GM12878 (cell line): ENCODE measurements around the gene MBD5. TPM values are rescaled to one million over a fixed set of nuclear protein-coding genes. Genes with fewer than 3 reads are reported as not detected.

Source experiments
- ATAC-seq: fragments of 200-7000 bp; cut with Tn5 transposase; 3 replicates; pipeline ENCODE4 v1.9.1; 2020; ENCODE audit warnings: mild to moderate bottlenecking, moderate library complexity
- BruUV-seq: library from RNA; stranded (reverse); fragments of 400-500 nt; replicated peaks from 2 replicates; lab custom pipeline; 2021; lab: Mats Ljungman, UMichigan
- CTCF ChIA-PET: fragments of 300-600 bp; sonication (Branson Sonifier 250); formaldehyde crosslinking; extraction: SDS; loops from one replicate; lab custom pipeline; 2021; ENCODE audit warnings: inconsistent platforms; lab: Yijun Ruan, JAX
- POLR2A ChIA-PET: fragments of 350-600 bp; formaldehyde crosslinking; extraction: SDS; loops from one replicate; lab custom pipeline; 2021; ENCODE audit warnings: inconsistent platforms; lab: Charles Lee
- RAD21 ChIA-PET: fragments of 300-600 bp; sonication (Branson Sonifier 250); formaldehyde crosslinking; loops from one replicate; lab custom pipeline; 2023; ENCODE audit warnings: antibody characterized with exemption; ENCODE audit not compliant: unreplicated experiment; lab: Charles Lee
- SMC1A ChIA-PET: fragments of 300-600 bp; sonication (Branson Sonifier 250); formaldehyde crosslinking; loops from one replicate; lab custom pipeline; 2023; ENCODE audit not compliant: unreplicated experiment, uncharacterized antibody; lab: Charles Lee
- DNase-seq: peaks from one replicate; pipeline ENCODE4 v3.0.0-alpha.2; 2011; ENCODE audit warnings: low read depth, low spot score
- FAIRE-seq: peaks from 3 replicates; lab custom pipeline; 2011; peaks lifted over from hg19 to GRCh38; lab: Jason Lieb, UNC
- H2AFZ ChIP-seq: 2 replicates; pipeline ENCODE4 v1.6.0; 2011; ENCODE audit warnings: low read depth, low read length, control low read depth; ENCODE audit not compliant: control insufficient read depth
- H3K27ac ChIP-seq: 2 replicates; pipeline ENCODE4 v1.5.1; 2011; ENCODE audit warnings: control low read depth; ENCODE audit not compliant: control insufficient read depth, insufficient read depth
- H3K27me3 ChIP-seq, 2 experiments: replicated peaks in 1 of 2; 2 replicates each; pipeline versions ENCODE4 v1.6.0 to v1.6.1; 2011; ENCODE audit warnings: low read length in 1 of 2; ENCODE audit not compliant: control insufficient read depth in 2 of 2, insufficient read depth in 2 of 2
- H3K36me3 ChIP-seq, 2 experiments: 2 replicates each; pipeline ENCODE4 v1.5.1; 2011; ENCODE audit warnings: low read length in 1 of 2; ENCODE audit not compliant: control insufficient read depth in 2 of 2, insufficient read depth in 2 of 2
- H3K4me1 ChIP-seq: 2 replicates; pipeline ENCODE4 v1.6.1; 2011; ENCODE audit warnings: mild to moderate bottlenecking, low read length, moderate library complexity, mixed read lengths; ENCODE audit not compliant: control insufficient read depth, insufficient read depth
- H3K4me2 ChIP-seq: 2 replicates; pipeline ENCODE4 v1.6.0; 2011; ENCODE audit warnings: control low read depth; ENCODE audit not compliant: control insufficient read depth, insufficient read depth
- H3K4me3 ChIP-seq: fragments of 200-600 bp; sonication (generic); 2 replicates; pipeline ENCODE4 v1.5.1; 2016
- H3K79me2 ChIP-seq: 2 replicates; pipeline ENCODE4 v1.6.0; 2011; ENCODE audit warnings: low read length; ENCODE audit not compliant: control insufficient read depth, insufficient read depth
- H3K9ac ChIP-seq: 2 replicates; pipeline ENCODE4 v1.8.0; 2011; ENCODE audit warnings: low read length, control low read depth, mixed read lengths; ENCODE audit not compliant: control insufficient read depth, insufficient read depth
- H3K9me3 ChIP-seq: replicated peaks from 3 replicates; pipeline ENCODE4 v1.5.1; 2011; ENCODE audit warnings: mild to moderate bottlenecking, low read length; ENCODE audit not compliant: control insufficient read depth, insufficient read depth
- H4K20me1 ChIP-seq: 2 replicates; pipeline ENCODE4 v1.6.0; 2011; ENCODE audit not compliant: control insufficient read depth, insufficient read depth
- ATF7 ChIP-seq: fragments of 450-650 bp; IDR thresholded peaks from 2 replicates; pipeline ENCODE4 v1.6.1; 2016; ENCODE audit warnings: low read depth, mild to moderate bottlenecking
- FOXM1 ChIP-seq: IDR thresholded peaks from 2 replicates; pipeline ENCODE4 v1.6.1; 2012; ENCODE audit warnings: low read depth, mild to moderate bottlenecking, inconsistent platforms, low read length, moderate library complexity
- LARP7 ChIP-seq: fragments of 450-650 bp; IDR thresholded peaks from 2 replicates; pipeline ENCODE4 v1.6.1; 2017; ENCODE audit warnings: mild to moderate bottlenecking
- NFYA ChIP-seq: IDR thresholded peaks from 2 replicates; pipeline ENCODE4 v1.6.1; 2011; ENCODE audit warnings: low read depth, mild to moderate bottlenecking, low read length, improper control_type of control experiment, borderline replicate concordance
- RCOR1 ChIP-seq: conservative IDR thresholded peaks from 2 replicates; pipeline ENCODE4 v1.6.1; 2012; ENCODE audit warnings: low read depth, low read length, improper control_type of control experiment
- SP1 ChIP-seq: IDR thresholded peaks from one replicate; pipeline ENCODE4 v1.6.1; 2011; ENCODE audit warnings: low read depth, low read length
- SREBF1 ChIP-seq: IDR thresholded peaks from 2 replicates; pipeline ENCODE4 v1.6.1; 2012; ENCODE audit warnings: mild to moderate bottlenecking, low read length
- TARDBP ChIP-seq: IDR thresholded peaks from 2 replicates; pipeline ENCODE4 v1.6.1; 2016; ENCODE audit warnings: borderline replicate concordance
- TCF3 ChIP-seq: IDR thresholded peaks from 2 replicates; pipeline ENCODE4 v1.6.1; 2012; ENCODE audit warnings: low read depth, mild to moderate bottlenecking, low read length, borderline replicate concordance; ENCODE audit not compliant: insufficient read depth
- WRNIP1 ChIP-seq: IDR thresholded peaks from 2 replicates; pipeline ENCODE4 v1.6.1; 2011; ENCODE audit warnings: low read depth, low read length, improper control_type of control experiment, borderline replicate concordance
- ZNF24 ChIP-seq: fragments of 450-650 bp; IDR thresholded peaks from 2 replicates; pipeline ENCODE4 v1.6.1; 2017; ENCODE audit warnings: antibody characterized with exemption, mild to moderate bottlenecking
- in situ Hi-C: fragments of 300-500 bp; cut with MboI; formaldehyde crosslinking; loops from 9 replicates; pipeline ENCODE4 v1.14.3; 2018; ENCODE audit warnings: mixed read lengths
- intact Hi-C: fragments of 100-400 bp; cut with micrococcal nuclease; formaldehyde crosslinking; loops from one replicate; pipeline ENCODE4 v1.14.2; 2022; ENCODE audit not compliant: unreplicated experiment
- polyA plus RNA-seq, 11 experiments: library from polyadenylated mRNA; depleted of rRNA in 4 of 11; unstranded in 6 of 11; stranded (reverse) in 5 of 11; fragments of >200 nt; fragmentation: Nextera tagmentation in 4 of 11; fragmentation: Illumina TruSeq in 1 of 11; extraction: Ambion mirVana in 4 of 11; extraction: Trizol in 1 of 11; gene quantifications; 1 replicate in 1 of 11; 2 replicates in 10 of 11; pipeline versions ENCODE4 v1.2.1 to v1.2.3, GENCODE V29; 2011 to 2016; ENCODE audit warnings: inconsistent platforms in 2 of 11, missing spikeins in 2 of 11, low read depth in 1 of 11
- total RNA-seq, 4 experiments: library from RNA; depleted of rRNA in 3 of 4; stranded (reverse); fragments of >200 nt in 3 of 4; fragmentation: Illumina TruSeq in 1 of 4; extraction: Trizol in 1 of 4; gene quantifications; 2 replicates each; pipeline versions ENCODE4 v1.2.1 to v1.2.3, GENCODE V29; 2013 to 2021
- TF ChIP-seq, protein P1 (sequence below): IDR thresholded peaks from 2 replicates; pipeline ENCODE4 v1.6.1; 2011; ENCODE audit warnings: mild to moderate bottlenecking, low read depth, low read length, moderate library complexity; ENCODE audit not compliant: insufficient replicate concordance
- TF ChIP-seq, protein P2 (sequence below): fragments of 450-650 bp; IDR thresholded peaks from 2 replicates; pipeline ENCODE4 v1.6.1; 2017; ENCODE audit warnings: mild to moderate bottlenecking
- TF ChIP-seq, protein P3 (sequence below): fragments of 150-350 bp; IDR thresholded peaks from 2 replicates; pipeline ENCODE4 v1.6.1; 2014; ENCODE audit warnings: mild to moderate bottlenecking, low read depth, low read length
- TF ChIP-seq, protein P4 (sequence below): fragments of 450-650 bp; IDR thresholded peaks from 2 replicates; pipeline ENCODE4 v1.6.1; 2017; ENCODE audit warnings: mild to moderate bottlenecking, moderate library complexity

The MBD5 gene
- total and polyA plus RNA-seq, 10 of the 15 experiments (the other 5 are each of a cell fraction or from before 2014, with no cell fraction given): 7.4 to 58.0 (median 21.2) TPM

DNA sequence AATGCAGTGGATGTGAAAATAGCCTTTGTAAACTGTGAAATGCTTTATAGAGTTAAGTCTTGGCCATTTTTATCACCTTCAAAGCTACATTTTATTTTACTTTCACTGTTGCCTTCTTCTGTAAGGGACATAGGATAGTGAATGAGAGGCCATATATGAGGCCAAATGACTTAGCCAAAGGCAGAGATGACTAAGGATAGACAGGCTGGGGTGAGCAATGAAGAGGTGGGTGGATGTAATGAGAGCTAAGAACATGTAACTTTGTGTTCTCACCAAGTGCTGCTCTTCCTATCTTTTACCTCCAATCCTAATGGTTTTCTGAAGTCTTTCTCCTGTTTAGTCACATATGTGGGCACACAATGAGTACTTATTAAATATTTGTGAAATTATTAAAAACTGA is 101.9 kb downstream of the MBD5 start:
- POLR2A ChIA-PET: no interaction called here

More for the DNA sequence above, 101.9 kb downstream of the MBD5 start:
- H2AFZ ChIP-seq: no peak overlapping the region
- intact Hi-C loops: no loop called here
- FAIRE-seq (no peak), ATAC-seq (no peak), DNase-seq (no peak)
- no peak overlapping the region for H3K9ac ChIP-seq
- in situ Hi-C loops: no loop called here
- no peaks in the 10 kb centered on the region for H3K79me2 ChIP-seq
- H3K27ac ChIP-seq: no peak overlapping the region
- no peaks in the 10 kb centered on the region for H3K9me3 ChIP-seq
- H3K4me2 ChIP-seq: no peak overlapping the region
- TF ChIP-seq, protein P1, sequence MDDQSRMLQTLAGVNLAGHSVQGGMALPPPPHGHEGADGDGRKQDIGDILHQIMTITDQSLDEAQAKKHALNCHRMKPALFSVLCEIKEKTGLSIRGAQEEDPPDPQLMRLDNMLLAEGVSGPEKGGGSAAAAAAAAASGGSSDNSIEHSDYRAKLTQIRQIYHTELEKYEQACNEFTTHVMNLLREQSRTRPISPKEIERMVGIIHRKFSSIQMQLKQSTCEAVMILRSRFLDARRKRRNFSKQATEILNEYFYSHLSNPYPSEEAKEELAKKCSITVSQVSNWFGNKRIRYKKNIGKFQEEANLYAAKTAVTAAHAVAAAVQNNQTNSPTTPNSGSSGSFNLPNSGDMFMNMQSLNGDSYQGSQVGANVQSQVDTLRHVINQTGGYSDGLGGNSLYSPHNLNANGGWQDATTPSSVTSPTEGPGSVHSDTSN: no peak
- TF ChIP-seq, protein P2, sequence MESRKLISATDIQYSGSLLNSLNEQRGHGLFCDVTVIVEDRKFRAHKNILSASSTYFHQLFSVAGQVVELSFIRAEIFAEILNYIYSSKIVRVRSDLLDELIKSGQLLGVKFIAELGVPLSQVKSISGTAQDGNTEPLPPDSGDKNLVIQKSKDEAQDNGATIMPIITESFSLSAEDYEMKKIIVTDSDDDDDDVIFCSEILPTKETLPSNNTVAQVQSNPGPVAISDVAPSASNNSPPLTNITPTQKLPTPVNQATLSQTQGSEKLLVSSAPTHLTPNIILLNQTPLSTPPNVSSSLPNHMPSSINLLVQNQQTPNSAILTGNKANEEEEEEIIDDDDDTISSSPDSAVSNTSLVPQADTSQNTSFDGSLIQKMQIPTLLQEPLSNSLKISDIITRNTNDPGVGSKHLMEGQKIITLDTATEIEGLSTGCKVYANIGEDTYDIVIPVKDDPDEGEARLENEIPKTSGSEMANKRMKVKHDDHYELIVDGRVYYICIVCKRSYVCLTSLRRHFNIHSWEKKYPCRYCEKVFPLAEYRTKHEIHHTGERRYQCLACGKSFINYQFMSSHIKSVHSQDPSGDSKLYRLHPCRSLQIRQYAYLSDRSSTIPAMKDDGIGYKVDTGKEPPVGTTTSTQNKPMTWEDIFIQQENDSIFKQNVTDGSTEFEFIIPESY: no peak
- TF ChIP-seq TARDBP (no peak), SP1 (no peak), ATF7 (no peak), WRNIP1 (no peak), RCOR1 (no peak), SREBF1 (no peak), NFYA (no peak), LARP7 (no peak), FOXM1 (no peak), ZNF24 (no peak), TCF3 (no peak)
- TF ChIP-seq, protein P3, sequence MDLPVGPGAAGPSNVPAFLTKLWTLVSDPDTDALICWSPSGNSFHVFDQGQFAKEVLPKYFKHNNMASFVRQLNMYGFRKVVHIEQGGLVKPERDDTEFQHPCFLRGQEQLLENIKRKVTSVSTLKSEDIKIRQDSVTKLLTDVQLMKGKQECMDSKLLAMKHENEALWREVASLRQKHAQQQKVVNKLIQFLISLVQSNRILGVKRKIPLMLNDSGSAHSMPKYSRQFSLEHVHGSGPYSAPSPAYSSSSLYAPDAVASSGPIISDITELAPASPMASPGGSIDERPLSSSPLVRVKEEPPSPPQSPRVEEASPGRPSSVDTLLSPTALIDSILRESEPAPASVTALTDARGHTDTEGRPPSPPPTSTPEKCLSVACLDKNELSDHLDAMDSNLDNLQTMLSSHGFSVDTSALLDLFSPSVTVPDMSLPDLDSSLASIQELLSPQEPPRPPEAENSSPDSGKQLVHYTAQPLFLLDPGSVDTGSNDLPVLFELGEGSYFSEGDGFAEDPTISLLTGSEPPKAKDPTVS: no peak
- TF ChIP-seq, protein P4, sequence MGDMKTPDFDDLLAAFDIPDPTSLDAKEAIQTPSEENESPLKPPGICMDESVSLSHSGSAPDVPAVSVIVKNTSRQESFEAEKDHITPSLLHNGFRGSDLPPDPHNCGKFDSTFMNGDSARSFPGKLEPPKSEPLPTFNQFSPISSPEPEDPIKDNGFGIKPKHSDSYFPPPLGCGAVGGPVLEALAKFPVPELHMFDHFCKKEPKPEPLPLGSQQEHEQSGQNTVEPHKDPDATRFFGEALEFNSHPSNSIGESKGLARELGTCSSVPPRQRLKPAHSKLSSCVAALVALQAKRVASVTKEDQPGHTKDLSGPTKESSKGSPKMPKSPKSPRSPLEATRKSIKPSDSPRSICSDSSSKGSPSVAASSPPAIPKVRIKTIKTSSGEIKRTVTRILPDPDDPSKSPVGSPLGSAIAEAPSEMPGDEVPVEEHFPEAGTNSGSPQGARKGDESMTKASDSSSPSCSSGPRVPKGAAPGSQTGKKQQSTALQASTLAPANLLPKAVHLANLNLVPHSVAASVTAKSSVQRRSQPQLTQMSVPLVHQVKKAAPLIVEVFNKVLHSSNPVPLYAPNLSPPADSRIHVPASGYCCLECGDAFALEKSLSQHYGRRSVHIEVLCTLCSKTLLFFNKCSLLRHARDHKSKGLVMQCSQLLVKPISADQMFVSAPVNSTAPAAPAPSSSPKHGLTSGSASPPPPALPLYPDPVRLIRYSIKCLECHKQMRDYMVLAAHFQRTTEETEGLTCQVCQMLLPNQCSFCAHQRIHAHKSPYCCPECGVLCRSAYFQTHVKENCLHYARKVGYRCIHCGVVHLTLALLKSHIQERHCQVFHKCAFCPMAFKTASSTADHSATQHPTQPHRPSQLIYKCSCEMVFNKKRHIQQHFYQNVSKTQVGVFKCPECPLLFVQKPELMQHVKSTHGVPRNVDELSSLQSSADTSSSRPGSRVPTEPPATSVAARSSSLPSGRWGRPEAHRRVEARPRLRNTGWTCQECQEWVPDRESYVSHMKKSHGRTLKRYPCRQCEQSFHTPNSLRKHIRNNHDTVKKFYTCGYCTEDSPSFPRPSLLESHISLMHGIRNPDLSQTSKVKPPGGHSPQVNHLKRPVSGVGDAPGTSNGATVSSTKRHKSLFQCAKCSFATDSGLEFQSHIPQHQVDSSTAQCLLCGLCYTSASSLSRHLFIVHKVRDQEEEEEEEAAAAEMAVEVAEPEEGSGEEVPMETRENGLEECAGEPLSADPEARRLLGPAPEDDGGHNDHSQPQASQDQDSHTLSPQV: no peak
- H3K36me3 ChIP-seq: peaks cover 0 to 4% of the 10 kb centered on the region in 2 experiments; a peak in 1 of 4 replicates
- ChIA-PET CTCF (interaction anchor here (0.7 to 1.2 kb wide), 2 partner anchors 74 to 386 kb away, joined by 3 to 4 read pairs; no protein-coding TSS in a partner anchor), SMC1A (interaction anchor here (0.9 to 1.3 kb wide), 3 partner anchors 9 to 28 kb away, joined by 3 to 4 read pairs (median 3); no protein-coding TSS in a partner anchor), RAD21 (no interaction called here)
- no peak overlapping the region for H3K4me3 ChIP-seq
- H4K20me1 ChIP-seq: no peaks in the 10 kb centered on the region
- BruUV-seq: no TSS peak
- H3K4me1 ChIP-seq: no peaks in the 10 kb centered on the region
- no peaks in the 10 kb centered on the region for H3K27me3 ChIP-seq
